Measurements from ENCODE around the gene MAD2L2.

MAD2L2 gene

DNA sequence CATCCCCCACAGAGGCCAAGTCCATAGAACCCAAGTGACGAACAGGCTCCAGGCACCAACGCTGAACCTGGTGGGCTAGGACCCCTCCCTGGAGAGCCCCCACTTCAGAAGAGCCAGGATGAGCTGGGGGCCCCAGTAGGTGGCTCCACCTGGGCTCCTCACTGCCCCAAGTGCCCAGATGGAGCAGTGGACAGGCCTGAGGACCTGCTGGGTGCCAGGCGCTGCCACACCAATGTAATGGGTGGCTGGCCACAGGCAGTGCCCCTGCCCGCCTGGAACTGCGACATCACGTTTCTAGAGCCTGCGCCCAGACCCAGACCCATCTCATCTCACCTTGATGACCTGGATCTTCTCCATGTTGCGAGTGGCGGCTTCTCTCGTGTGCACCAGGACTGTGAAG is 5.6 kb downstream of the MAD2L2 start:
- no peaks in the 10 kb centered on the region for H4K20me1 ChIP-seq (ENCODE audit: insufficient read depth, low read length)
- H3K9ac ChIP-seq (ENCODE audit: low read length), result no peak overlapping the region
- no peak overlapping the region for H3K4me3 ChIP-seq (ENCODE audit: low read length)
- H3K27me3 ChIP-seq (replicated peaks; ENCODE audit: insufficient read depth, low read length), result no peaks in the 10 kb centered on the region
- H3K4me2 ChIP-seq (ENCODE audit: low read depth, low read length), result no peak overlapping the region
- TF ChIP-seq CTCF (IDR thresholded peaks at IDR 0.05; ENCODE audit: low read length), result no peak
- no peak for TF ChIP-seq EZH2phosphoT487 (IDR thresholded peaks at IDR 0.05; ENCODE audit: low read length)
- TF ChIP-seq EZH2 (optimal IDR thresholded peaks at IDR 0.05; ENCODE audit: low read depth, low read length), result no peak
- H3K36me3 ChIP-seq (replicated peaks; ENCODE audit: insufficient read depth, low read length), result no peaks in the 10 kb centered on the region
- no peak overlapping the region for H3K27ac ChIP-seq (ENCODE audit: low read length)
- no peaks in the 10 kb centered on the region for H3F3A ChIP-seq (ENCODE audit: insufficient read depth, low read length)
- no peak overlapping the region for H2AFZ ChIP-seq (ENCODE audit: low read length)
- H3K9me2 ChIP-seq (replicated peaks; ENCODE audit: insufficient read depth, low read length), result no peaks in the 10 kb centered on the region
- H3K79me2 ChIP-seq (ENCODE audit: low read length), result peaks cover 3% of the 10 kb centered on the region
- H3K9me3 ChIP-seq (replicated peaks; ENCODE audit: insufficient read depth, low read length), result no peaks in the 10 kb centered on the region
- no peaks in the 10 kb centered on the region for H3K4me1 ChIP-seq (ENCODE audit: low read length)
- no peak for DNase-seq

- Histone ChIP-seq H3K36me3 (replicated peaks; ENCODE audit: insufficient read depth, low read length) (no peaks in the 10 kb centered on the region), H3K27me3 (replicated peaks; ENCODE audit: insufficient read depth, low read length) (no peaks in the 10 kb centered on the region), H3K9me2 (replicated peaks; ENCODE audit: insufficient read depth, low read length) (no peaks in the 10 kb centered on the region), H3K79me2 (ENCODE audit: low read length) (no peaks in the 10 kb centered on the region), H3K4me2 (ENCODE audit: low read depth, low read length) (no peak overlapping the region), H3K9me3 (replicated peaks; ENCODE audit: insufficient read depth, low read length) (no peaks in the 10 kb centered on the region), H3K4me3 (ENCODE audit: low read length) (no peak overlapping the region), H3F3A (ENCODE audit: insufficient read depth, low read length) (no peaks in the 10 kb centered on the region), H3K4me1 (ENCODE audit: low read length) (no peaks in the 10 kb centered on the region), H4K20me1 (ENCODE audit: insufficient read depth, low read length) (no peaks in the 10 kb centered on the region), H3K9ac (ENCODE audit: low read length) (no peak overlapping the region), H2AFZ (ENCODE audit: low read length) (no peak overlapping the region), H3K27ac (ENCODE audit: low read length) (no peak overlapping the region)
- no peak for DNase-seq
- TF ChIP-seq CTCF (IDR thresholded peaks at IDR 0.05; ENCODE audit: low read length) (no peak), EZH2phosphoT487 (IDR thresholded peaks at IDR 0.05; ENCODE audit: low read length) (no peak)
Observed at GRCh38 chr1:11674488-11674887, 6.5 kb downstream of the MAD2L2 start.

GRCh38 chr1:11673089-11673769 is 7.7 kb downstream of the MAD2L2 start:
- no peak overlapping the region for H3K4me3 ChIP-seq (ENCODE audit: low read length)
- no peaks in the 10 kb centered on the region for H3K27me3 ChIP-seq (replicated peaks; ENCODE audit: insufficient read depth, low read length)
- H3K36me3 ChIP-seq (replicated peaks; ENCODE audit: insufficient read depth, low read length), result no peaks in the 10 kb centered on the region
- no peaks in the 10 kb centered on the region for H3K9me2 ChIP-seq (replicated peaks; ENCODE audit: insufficient read depth, low read length)
- H4K20me1 ChIP-seq (ENCODE audit: insufficient read depth, low read length), result no peaks in the 10 kb centered on the region
- no peak overlapping the region for H3K27ac ChIP-seq (ENCODE audit: low read length)
- TF ChIP-seq EZH2phosphoT487 (IDR thresholded peaks at IDR 0.05; ENCODE audit: low read length) (no peak), CTCF (IDR thresholded peaks at IDR 0.05; ENCODE audit: low read length) (no peak), EZH2 (optimal IDR thresholded peaks at IDR 0.05; ENCODE audit: low read depth, low read length) (no peak)
- no peak overlapping the region for H2AFZ ChIP-seq (ENCODE audit: low read length)
- no peak for DNase-seq
- H3K9me3 ChIP-seq (replicated peaks; ENCODE audit: insufficient read depth, low read length), result no peaks in the 10 kb centered on the region
- no peak overlapping the region for H3K4me2 ChIP-seq (ENCODE audit: low read depth, low read length)
- no peaks in the 10 kb centered on the region for H3K4me1 ChIP-seq (ENCODE audit: low read length)
- H3K9ac ChIP-seq (ENCODE audit: low read length), result no peak overlapping the region
- no peaks in the 10 kb centered on the region for H3K79me2 ChIP-seq (ENCODE audit: low read length)
- no peaks in the 10 kb centered on the region for H3F3A ChIP-seq (ENCODE audit: insufficient read depth, low read length)

Measured in MM.1S (cell line).